ENCODE measurements around the gene SAP130.

- TF ChIP-seq FOXA1 (IDR thresholded peaks at IDR 0.05) (no peak), FOXM1 (IDR thresholded peaks at IDR 0.05; ENCODE audit: borderline replicate concordance) (no peak), BHLHE40 (IDR thresholded peaks at IDR 0.05; ENCODE audit: borderline replicate concordance) (no peak), SP1 (IDR thresholded peaks at IDR 0.05) (no peak), HDGF (IDR thresholded peaks at IDR 0.05; ENCODE audit: borderline replicate concordance) (no peak), L3MBTL2 (conservative IDR thresholded peaks at IDR 0.05) (no peak)
Observed at GRCh38 chr2:128041561-128041960, 13.7 kb upstream of the SAP130 start.
